ENCODE data around the gene NR2E1.

DNA sequence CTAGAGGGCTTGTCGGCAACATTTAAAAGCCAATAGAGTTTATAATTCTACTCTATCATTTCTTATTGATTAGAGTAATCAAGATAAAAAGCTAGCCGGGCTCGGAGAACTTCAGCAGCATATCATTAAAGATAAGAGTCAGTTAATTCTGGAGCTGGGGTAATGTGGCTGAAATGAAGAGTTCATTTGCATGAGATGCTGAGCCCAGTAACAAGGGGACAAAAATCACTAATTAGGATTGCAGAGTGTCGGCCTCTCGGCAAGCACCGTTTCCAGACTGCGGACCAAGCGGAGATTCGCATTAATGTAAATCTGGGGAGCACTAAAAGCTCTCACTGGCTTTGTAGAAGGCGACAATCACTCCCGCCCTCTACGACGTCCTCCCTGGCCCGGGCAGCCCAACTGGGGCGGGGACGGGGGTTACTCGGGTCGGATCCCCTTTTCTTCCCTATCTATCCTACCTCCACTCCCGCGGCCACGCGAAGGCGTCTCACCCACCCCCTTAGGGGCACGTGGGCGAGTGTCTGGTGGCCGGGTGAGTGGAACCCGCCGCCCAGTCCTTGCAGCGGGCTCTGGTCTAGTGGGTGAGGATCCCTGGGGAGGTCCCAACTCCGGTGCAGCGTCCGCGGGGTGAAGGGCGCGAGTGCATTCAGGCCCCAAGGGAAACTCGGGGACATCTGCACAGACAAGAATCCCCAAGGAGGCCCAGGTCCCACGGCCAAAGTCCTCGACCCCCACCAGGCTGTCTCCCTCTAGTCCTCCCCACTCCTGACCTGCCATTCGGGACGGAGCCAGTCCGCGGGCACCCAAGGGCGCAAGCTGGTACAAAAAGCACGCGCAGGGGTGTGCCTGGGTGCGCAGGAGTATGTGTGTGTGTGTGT lies 49.0 kb upstream of the NR2E1 start:
- TF ChIP-seq, protein P1, sequence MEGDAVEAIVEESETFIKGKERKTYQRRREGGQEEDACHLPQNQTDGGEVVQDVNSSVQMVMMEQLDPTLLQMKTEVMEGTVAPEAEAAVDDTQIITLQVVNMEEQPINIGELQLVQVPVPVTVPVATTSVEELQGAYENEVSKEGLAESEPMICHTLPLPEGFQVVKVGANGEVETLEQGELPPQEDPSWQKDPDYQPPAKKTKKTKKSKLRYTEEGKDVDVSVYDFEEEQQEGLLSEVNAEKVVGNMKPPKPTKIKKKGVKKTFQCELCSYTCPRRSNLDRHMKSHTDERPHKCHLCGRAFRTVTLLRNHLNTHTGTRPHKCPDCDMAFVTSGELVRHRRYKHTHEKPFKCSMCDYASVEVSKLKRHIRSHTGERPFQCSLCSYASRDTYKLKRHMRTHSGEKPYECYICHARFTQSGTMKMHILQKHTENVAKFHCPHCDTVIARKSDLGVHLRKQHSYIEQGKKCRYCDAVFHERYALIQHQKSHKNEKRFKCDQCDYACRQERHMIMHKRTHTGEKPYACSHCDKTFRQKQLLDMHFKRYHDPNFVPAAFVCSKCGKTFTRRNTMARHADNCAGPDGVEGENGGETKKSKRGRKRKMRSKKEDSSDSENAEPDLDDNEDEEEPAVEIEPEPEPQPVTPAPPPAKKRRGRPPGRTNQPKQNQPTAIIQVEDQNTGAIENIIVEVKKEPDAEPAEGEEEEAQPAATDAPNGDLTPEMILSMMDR (IDR thresholded peaks at IDR 0.05) = no peak
- no peak for TF ChIP-seq POLR2A (IDR thresholded peaks at IDR 0.05)

Measured in heart left ventricle (tissue), 13 donors.